Measurements from ENCODE around the gene C5orf47. TPM values are rescaled to one million over a fixed set of nuclear protein-coding genes. Genes with fewer than 3 reads are reported as not detected.

Gene C5orf47, protein sequence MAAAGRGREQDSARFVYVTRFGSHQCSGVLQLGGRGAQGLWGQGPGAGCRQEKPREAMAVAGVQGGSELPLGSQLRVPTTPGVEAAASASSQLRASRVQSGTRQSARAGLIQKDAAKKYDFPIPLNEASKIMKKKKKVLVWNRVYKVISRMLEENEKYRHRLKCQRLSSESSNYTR
- not detected for total RNA-seq

DNA sequence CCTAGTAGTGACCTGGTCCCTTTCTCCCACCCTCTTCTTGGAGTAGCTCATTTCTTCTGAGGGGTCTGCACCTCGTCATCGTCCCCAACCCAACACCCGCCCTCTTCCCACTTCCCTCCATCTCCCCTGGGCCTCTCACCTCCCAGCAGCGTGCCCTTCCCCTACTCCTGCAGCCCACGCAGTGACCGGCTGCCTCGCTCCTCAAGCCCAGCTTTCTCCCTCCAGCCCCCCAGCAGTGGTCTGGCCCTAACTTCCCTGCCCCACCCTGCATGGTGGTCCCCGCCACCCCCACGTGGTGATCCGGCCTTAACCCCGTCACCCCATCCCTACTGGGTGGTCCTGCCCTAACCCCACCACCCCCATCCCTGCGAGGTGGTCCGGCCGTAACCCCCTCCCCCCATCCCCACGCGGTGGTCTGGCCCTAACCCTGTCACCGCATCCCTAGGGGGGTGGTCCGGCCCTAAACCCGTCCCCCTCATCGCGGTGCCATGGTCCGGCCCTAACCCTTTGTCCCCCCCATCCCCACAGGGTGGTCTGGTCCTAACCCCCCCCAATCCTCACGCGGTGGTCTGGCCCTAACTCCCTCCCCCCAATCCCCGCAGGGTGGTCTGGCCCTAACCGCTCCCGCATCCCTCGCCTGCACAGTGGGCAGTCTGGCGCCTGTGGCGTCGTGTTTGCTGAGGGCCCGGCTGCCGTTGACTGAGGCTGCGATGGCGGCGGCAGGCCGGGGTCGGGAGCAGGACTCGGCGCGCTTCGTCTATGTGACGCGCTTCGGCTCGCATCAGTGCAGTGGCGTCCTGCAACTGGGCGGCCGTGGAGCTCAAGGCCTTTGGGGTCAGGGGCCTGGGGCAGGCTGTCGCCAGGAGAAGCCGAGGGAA, at the start of gene C5orf47:
Gene C5orf47 (plus strand): TSS at position 617 of the 878 bp plus-strand sequence. CDS start 94 bp downstream, at position 711.
- H3K4me1 ChIP-seq = no peaks in the 10 kb centered on the region
- TF ChIP-seq, protein P1, sequence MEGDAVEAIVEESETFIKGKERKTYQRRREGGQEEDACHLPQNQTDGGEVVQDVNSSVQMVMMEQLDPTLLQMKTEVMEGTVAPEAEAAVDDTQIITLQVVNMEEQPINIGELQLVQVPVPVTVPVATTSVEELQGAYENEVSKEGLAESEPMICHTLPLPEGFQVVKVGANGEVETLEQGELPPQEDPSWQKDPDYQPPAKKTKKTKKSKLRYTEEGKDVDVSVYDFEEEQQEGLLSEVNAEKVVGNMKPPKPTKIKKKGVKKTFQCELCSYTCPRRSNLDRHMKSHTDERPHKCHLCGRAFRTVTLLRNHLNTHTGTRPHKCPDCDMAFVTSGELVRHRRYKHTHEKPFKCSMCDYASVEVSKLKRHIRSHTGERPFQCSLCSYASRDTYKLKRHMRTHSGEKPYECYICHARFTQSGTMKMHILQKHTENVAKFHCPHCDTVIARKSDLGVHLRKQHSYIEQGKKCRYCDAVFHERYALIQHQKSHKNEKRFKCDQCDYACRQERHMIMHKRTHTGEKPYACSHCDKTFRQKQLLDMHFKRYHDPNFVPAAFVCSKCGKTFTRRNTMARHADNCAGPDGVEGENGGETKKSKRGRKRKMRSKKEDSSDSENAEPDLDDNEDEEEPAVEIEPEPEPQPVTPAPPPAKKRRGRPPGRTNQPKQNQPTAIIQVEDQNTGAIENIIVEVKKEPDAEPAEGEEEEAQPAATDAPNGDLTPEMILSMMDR (IDR thresholded peaks at IDR 0.05) = no peak
- TF ChIP-seq POLR2A (IDR thresholded peaks at IDR 0.05) = no peak
- no peak within 1 kb of the TSS for H3K4me3 ChIP-seq
- no peak within 1 kb of the TSS for H3K27ac ChIP-seq
- no peaks in the 10 kb centered on the region for H3K36me3 ChIP-seq
- no peak for DNase-seq
- no peaks in the 10 kb centered on the region for H3K27me3 ChIP-seq
- no peaks in the 10 kb centered on the region for H3K9me3 ChIP-seq

DNA sequence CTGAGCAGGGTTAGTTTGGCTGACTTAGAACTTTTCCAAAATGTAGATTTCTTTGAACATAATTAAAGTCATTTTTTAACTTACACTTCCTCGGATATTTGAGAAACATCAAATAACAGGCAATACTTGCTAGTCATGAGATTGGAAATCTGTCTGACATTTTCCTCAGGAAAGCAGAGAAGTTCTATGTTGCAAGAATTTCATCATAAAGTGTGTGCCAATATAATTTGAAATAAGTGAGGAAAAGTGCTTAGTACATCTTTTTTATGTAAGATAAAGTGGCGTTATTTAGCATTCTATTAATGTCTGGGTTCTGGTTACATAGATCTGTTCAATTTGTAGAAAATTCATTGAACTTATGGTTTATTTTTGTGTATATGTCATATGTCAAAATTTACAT, 48.7 kb upstream of the C5orf47 start:
- no peak for TF ChIP-seq POLR2A (IDR thresholded peaks at IDR 0.05)
- Histone ChIP-seq H3K27me3 (no peaks in the 10 kb centered on the region), H3K9me3 (no peaks in the 10 kb centered on the region), H3K4me1 (peaks cover 0 to 11% (median 0%) of the 10 kb centered on the region in 4 donors), H3K4me3 (no peak overlapping the region), H3K36me3 (peaks cover 0 to 7% (median 0%) of the 10 kb centered on the region in 3 donors), H3K27ac (no peak overlapping the region)
- DNase-seq = no peak

DNA sequence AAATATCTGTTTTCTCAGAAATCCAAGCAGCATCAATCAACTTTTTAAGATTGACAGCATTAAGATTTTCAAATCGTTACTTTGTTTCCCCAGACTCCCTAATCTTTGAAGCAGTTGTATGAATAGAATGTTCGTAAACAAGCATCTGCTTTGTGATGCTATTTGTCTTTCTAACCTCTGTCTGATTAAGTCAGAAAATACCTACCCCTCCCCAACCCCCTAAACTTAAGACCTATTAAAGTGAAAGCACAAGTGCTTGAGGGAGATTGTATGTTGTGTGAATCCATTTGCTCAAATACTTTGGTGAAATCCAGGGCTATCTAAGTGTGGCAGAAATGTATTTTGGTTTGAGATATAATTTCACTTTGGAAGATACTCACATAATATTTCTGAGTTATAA, 47.9 kb upstream of the C5orf47 start:
- no peak for TF ChIP-seq POLR2A (IDR thresholded peaks at IDR 0.05)
- TF ChIP-seq, protein P1 (IDR thresholded peaks at IDR 0.05) = no peak
- no peak overlapping the region for H3K4me3 ChIP-seq
- peaks cover 0 to 11% (median 0%) of the 10 kb centered on the region in 4 donors for H3K4me1 ChIP-seq
- DNase-seq = no peak
- peaks cover 0 to 14% (median 0%) of the 10 kb centered on the region in 3 donors for H3K36me3 ChIP-seq
- H3K27me3 ChIP-seq = no peaks in the 10 kb centered on the region
- H3K27ac ChIP-seq = no peak overlapping the region
- no peaks in the 10 kb centered on the region for H3K9me3 ChIP-seq

DNA sequence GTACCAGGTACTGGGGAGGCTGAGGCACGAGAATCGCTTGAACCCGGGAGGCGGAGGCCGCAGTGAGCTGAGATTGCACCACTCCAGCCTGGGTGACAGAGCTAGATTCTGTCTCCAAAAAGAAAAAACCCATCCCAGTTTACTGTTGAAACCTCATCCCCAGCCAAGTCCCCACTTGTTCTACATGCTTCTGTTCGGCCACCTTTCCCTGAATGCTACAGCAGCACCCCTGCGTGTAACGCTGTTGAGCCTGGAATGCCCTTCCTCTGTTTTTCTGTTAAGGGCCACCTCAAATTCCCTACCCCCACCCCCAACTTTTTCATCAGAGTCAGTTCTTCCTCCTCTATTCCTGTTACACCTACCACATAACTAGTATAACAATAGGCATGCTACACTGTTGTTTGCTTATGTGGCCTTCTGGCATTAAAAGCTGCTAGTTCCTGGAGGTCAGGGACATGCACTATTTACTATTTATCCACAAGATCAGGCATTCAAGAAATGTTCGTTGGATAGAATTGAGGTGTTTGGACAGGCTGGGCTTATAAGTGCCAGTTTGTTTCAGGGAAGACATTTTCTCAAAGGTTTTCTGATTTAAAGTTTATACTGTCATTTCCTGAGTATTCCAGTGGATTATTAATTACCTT, 47.1 kb upstream of the C5orf47 start:
- TF ChIP-seq POLR2A (IDR thresholded peaks at IDR 0.05) = no peak
- TF ChIP-seq, protein P1 (IDR thresholded peaks at IDR 0.05) = no peak
- Histone ChIP-seq H3K9me3 (no peaks in the 10 kb centered on the region), H3K27ac (peak overlapping the region in 1 of 4 donors; percentile 2), H3K4me3 (no peak overlapping the region), H3K27me3 (no peaks in the 10 kb centered on the region), H3K4me1 (peaks cover 0 to 11% (median 0%) of the 10 kb centered on the region in 4 donors), H3K36me3 (peaks cover 0 to 22% (median 0%) of the 10 kb centered on the region in 3 donors)
- DNase-seq = no peak

DNA sequence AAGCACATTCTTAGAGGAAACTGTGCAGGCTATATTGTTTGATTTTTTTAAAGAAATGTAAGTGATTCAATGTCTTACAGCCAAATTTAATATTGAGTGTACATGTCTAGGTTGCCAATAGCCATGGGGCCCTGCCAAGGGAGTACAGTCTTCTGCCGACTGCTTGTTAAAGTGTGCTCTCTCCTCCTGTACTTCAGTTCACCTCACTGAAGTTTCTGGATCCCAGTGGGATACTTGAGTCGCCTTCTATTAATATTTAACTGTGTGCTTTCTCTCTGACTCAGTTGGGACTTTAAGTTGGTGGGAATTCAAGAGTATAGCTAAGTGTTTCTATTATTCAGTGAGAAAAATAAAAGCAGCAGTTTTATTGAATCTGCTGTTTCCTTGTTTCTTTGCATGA, 44.5 kb upstream of the C5orf47 start:
- Histone ChIP-seq H3K9me3 (no peaks in the 10 kb centered on the region), H3K4me3 (no peak overlapping the region), H3K27me3 (no peaks in the 10 kb centered on the region), H3K27ac (no peak overlapping the region), H3K36me3 (peaks cover 0 to 46% (median 0%) of the 10 kb centered on the region in 3 donors), H3K4me1 (peaks cover 0 to 11% (median 0%) of the 10 kb centered on the region in 4 donors)
- TF ChIP-seq, protein P1 (IDR thresholded peaks at IDR 0.05) = no peak
- TF ChIP-seq POLR2A (IDR thresholded peaks at IDR 0.05) = no peak
- DNase-seq = no peak
